Effector CD8-positive, alpha-beta T cell (primary cell): ENCODE data around the gene CIBAR2.

Source experiments
- DNase-seq: peaks from one replicate; lab custom pipeline; 2025; lab: John Stamatoyannopoulos, UW
- total RNA-seq, 4 experiments: gene quantifications; one replicate each; lab custom pipeline; 2026; lab: John Stamatoyannopoulos, UW

CIBAR2 gene
- 0 reads per million in 4 experiments for total RNA-seq

DNA sequence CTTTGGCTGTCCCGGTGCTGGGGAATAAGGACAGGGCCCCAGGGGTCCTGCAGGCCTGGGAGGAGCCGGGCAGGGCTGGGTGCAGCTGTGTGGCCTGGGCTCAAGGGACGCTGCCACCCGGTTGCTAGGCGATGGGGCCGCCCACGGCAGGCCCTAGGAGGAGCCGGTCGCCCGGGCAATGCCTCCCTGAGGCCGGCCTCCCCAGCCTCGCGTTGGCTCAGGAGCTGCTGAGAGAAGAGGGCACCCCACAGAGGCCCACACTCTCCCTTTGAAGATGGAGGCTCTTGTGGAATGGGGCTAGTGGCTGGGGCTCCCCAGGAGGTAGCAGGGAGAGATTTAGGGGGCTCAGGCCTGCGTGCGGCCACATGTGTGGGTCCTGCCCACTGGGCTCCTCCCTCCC lies at the start of gene CIBAR2:
TSS of gene CIBAR2 (minus strand) at position 109 of the 400 bp plus-strand sequence. CDS start 120 bp downstream, outside the sequence.
- DNase-seq, result no peak

DNA sequence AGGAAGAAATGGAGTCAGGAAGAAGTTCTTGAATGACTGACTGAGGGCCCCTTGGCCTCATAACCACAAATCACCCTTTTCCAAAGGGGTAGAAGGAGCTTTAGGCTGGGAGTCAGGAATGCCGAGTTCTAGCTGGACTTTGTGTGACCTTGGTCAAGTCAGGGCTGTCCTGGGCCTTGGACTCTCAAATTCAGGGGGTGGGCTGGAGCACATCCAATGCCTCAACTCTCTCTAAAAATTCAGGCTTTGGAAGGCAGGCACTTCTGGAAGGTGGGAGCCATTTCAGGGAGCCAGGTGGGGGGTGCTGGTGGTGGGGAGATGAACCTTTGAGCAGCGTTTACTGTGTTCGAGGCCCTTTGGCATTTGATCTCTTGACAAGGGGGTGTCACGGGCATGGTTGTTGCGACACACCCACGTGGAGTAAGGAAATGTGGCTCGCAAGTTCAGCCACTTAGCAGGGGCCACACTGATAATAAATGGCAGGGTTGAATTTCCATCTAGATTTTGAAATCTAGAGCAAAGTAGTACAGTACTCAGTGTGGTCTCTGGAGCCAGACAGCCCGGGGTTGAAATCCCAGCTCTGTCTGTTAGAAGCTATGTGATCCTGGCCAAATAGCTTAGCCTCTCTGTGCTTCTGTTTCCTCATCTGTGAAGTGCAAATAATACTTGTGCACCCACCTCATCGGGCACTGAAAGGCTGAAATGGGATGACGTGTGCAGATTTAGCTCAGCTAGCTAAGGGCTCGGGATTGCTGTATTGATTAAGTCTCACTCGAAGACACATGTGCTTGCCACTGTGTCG lies 47.1 kb upstream of the CIBAR2 start:
- no peak for DNase-seq

DNA sequence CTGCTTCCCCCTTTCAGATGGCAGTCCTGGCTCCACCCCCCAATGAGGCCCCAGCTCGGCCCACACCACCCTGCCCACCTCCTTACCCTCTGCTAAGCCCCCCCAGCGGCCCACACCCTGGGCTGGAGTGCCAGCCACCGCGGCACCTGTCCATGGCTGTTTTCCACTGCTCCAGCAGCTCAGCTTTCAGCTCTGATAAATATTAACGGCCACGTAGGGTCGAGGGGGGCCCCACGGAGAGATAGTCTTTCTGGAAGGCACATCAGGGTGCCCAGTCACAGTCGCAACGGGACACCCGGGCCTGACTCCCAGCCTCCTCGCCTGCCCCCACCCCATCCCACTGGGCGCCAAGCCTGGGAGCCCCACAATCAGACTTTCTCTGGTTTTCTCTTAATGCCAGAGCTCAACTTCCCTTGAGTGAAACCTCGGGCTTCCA lies 46.5 kb upstream of the CIBAR2 start:
- DNase-seq, result no peak

DNA sequence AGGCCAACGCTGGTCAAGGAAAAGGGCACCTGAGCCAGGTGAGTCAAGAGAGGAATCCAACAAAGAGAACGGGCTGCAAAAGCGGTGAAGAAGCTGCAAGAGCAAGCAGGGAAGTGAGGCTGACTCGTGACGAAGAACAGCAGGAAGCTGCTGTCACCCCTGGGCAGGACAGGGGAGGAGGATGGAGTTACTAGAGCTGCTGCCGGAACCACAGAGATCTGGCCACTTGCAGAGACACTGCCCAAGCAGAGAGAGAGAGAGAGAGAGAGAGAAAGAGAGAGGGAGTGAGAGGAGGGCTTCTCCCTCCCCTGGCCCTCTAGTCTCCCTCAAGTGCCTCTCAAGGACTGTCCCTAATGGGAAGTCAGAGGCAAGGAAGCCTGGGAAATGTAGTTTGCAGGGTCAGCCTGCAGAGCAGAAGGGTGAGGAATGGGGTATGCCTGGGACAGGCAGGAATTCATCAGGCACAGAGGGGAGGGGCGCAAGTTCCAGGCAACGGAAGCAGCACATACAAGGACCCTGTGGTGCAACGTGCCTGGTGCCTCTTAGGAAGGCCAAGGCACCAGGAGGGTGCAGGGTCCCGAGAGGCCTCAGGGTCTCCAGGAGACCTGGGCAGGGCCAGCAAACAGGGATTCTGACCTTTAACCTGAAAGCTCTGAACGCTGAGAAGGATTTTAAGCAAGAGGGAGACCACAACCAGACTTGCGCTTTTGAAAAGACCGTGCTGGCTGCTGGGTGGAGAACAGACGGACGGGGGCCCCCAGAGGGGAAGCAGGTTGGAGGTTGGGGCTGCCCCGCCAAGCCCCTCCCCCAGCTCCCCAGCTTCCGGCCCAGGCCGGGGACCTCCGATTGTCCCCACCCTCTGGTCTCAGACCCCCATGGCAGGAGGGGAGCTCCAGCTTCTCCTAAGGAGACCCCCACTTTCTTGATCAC lies 45.8 kb upstream of the CIBAR2 start:
- no peak for DNase-seq

DNA sequence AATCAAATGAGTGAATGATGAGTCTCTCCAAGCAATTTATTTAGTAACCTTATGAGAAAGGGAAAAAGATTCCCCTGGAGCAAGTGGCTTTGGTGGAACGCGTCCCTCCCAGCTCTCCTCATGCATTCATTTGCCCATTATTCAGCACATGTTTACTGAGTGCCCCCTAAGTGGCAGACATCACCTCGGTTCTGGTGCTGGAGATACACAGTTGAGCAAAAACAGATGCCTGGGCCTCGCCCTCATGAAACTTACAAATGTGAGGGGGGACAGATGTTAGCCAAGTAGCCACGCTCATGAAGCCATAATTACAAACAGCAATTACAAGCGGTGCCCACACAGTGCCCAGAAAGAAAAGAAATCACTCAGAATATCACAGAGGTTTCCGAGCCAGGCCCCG lies 45.1 kb upstream of the CIBAR2 start:
- no peak for DNase-seq

DNA sequence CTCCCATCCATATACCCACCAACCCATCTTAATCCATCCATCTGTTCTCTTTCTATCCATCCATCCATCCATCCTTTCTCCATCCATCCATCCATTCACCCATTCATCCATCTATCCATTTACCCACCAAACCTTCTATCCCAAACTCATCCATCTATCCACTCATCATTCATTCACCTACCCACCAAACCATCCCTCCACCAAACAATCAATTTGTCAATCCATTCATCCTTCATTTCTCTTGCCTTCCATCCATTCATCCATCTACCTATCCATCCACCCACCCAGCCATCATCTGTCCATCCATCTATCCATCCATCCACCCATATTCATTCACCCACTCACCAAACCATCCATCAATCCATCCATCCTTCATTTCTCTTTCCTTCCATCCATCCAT lies 44.6 kb upstream of the CIBAR2 start:
- DNase-seq, result no peak

DNA sequence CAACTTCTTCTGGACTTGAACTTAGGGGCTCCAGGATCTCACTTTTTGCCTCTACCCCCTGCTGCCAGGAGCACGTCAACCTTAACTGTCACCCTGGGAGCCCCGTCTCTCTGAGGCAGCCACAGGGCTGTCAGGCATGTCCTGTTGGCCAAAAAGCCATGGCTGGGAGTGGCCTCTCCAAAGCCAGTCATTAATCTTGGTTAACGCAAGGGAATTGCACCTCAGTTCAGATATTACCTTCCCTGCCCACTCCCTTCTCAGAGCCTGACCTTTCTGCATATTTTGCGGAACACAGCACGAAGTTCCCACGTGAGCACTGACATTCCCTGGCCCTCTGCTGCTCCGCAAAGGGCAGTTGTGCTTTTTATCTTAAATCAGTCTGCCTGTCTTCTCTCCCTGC lies 44.2 kb upstream of the CIBAR2 start:
- DNase-seq, result no peak

DNA sequence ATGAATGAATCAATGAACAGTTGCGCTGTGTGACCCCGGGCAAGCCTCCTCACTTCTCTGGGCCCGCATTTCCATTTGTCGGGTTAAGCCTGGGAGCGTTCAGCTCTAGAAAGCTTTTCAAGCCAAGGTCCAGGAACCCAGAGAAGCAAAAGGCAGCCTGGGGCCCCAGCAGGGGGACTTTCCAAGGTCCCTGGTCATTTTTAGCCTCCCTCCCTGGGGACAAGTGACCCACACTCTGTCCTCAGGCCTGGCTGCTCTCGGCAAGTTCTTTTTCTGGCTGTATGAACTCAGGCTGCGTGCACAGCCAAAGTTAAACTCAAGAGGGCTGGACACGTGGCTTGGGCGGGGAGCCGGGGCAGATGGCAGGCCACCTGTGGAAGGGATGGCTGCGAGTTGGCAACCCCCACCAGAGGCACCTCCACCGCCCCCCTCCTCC lies 41.4 kb upstream of the CIBAR2 start:
- no peak for DNase-seq

DNA sequence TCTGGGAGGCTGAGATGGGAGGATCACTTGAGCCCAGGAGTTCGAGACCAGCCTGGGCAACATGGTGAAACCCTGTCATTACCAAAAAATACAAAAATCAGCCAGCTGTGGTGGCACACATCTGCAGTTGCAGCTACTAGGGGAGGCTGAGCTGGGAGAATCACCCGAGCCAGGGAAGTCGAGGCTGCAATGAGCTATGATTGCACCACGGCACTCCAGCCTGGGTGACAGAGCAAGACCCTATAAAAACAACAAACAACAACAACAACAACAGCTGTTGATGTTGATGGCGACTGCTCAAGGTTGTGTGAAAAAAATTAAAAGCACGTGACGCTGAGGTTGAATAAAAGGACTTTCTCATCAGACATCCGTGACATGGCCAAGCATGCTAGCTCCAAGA lies 40.8 kb upstream of the CIBAR2 start:
- DNase-seq, result no peak

DNA sequence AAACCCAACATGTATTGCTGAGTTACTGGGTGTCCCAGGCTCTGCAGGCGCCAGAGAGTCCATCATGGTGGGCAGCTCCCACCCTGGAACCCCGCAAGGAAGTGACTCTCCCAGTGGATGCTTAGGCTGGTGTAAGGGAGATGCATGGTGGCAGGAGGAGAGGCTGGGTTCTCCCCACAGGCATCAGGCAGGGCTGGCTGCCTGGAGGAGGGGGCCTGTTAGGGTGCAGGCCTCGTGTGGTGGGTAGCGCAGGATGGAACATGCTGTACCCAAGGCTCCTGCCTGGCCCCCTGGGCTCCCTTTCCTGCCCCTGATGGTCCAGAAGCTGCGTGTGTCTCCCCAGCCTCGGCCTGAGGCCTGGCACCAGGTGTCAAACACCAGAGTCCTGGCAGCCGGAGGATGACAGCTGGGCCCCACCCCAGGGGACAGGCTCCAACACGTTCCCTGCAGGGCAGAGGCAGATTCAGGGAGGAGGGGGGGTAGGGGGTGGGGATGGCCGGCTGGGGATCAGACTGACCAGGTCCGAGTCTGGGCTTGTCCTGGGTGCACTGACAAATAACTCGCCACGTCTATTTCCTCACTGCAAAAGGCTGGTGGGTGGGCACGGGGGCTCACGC lies 40.2 kb upstream of the CIBAR2 start:
- DNase-seq, result no peak

DNA sequence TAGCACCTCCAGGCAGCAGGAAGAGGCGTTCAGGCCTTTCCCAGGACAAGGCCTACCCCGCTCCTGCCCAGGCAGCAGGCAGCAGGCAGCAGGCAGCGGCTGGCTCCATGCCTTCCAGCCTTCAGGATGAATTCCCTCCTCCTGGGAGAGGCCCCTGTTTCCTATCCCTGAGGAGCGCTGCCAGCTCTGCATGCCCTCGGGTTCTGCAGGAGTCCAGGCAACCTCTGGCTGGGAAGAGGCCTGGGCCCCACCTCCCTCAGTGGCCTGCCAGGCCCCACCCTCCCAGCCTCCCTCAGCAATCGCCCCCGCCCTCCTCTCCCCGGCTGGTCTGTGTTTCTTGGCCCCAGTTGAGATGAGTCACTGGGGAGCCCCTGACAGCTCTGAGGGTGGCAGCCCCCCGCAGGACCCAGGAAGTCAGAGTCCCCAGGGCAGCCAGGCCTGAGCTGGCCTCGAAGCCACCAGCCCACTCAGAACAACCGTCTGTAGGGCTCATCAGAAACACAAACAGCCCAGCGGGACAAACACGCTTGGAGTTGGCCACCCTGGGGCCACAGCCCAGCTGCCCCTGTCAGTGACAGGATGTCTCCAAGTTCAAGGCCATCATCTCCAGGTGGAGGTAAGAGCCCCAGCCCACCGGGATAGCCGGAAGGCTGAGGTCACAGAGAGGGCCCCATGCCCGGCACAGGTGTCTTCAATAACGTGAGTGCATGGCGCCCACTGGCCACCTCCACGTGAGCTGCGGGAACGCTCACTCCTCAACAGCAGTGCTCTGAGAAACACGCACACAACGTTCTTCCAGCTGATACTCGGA lies 39.5 kb upstream of the CIBAR2 start:
- no peak for DNase-seq

DNA sequence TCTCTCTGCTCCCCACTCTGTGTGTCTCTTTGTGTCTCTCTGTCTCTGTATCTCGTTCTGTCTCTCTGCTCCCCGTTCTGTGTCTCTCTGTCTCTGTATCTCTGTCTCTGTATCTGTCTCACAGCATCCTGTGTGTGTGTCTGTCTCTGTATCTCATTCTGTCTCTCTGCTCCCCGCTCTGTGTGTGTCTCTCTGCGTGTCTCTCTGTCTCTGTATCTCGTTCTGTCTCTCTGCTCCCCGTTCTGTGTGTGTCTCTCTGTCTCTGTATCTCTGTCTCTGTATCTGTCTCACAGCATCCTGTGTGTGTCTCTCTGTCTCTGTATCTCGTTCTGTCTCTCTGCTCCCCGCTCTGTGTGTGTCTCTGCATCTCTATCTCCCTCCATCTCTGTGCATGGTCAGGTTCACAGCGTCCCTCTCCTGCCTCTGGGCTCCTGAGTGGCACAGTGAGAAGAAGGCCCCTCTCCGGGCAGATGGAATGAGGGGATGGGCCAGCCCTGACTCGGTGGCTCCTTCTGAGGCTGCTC lies 38.9 kb upstream of the CIBAR2 start:
- DNase-seq, result no peak

DNA sequence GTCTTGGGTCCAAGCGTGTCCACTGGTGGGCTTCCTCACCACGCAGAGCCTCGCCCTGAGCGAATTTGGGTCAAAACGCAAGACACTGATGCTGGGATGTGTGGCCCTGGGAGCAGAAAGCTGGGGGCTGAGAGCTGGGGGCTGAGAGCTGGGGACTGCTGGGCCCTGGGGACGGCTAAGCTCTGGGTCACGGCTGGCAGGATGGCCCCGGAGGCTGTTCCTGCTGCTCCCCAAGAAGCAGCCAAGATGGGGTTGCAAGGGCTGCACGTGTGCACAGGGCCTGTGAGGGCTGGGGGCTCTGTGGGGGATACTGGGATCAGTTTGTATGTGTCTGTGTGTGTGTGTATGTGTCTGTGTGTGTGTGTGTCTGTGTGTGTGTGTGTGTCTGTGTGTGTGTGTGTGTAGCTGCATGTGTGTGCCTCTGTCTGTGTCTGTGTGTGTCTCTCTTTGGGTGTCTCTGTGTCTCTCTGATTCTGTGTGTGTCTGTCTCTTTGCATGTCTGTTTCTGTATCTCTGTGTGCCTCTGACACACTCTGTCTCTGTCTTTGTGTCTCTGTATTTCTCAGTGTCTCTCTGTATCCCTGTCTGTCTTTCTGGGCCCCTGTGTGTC lies 38.2 kb upstream of the CIBAR2 start:
- DNase-seq, result no peak

DNA sequence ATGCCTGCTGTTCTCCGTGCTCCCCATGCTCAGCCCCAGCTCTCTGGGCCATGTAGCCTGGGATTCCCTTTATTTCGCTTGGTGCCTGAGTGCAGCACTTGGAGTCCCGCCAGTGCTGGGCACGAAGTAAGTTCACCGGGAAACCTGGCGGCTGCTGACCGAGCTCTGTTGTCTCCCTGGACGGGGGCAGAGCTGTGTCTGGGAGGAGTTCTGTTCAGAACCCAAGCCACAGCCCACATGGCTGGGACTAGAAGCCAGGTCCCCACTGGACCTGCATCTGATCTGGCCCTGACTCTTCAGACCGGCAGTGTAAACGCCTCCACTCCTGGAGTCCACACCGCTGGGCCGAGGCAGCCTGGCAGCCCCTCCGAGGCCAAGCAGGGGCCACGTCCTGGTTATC lies 37.5 kb upstream of the CIBAR2 start:
- no peak for DNase-seq

DNA sequence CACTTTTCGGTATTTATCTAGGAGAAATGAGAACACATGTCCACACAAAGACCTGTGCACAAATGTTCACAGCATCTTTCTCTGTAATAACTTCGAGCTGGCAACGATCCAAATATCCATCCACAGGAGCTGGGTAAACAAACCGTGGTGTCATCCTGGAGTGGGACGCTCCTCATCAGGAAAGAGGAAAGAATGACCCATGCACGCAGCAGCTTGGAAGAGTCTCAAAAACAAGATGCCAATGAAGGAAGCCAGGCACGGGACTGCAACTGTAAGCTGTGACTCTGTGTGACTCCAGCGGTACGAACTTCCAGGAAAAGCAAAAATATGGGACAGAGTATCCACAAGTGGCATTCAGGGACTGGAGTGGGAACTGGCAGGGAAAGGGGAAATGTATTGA lies 36.7 kb upstream of the CIBAR2 start:
- DNase-seq, result no peak

DNA sequence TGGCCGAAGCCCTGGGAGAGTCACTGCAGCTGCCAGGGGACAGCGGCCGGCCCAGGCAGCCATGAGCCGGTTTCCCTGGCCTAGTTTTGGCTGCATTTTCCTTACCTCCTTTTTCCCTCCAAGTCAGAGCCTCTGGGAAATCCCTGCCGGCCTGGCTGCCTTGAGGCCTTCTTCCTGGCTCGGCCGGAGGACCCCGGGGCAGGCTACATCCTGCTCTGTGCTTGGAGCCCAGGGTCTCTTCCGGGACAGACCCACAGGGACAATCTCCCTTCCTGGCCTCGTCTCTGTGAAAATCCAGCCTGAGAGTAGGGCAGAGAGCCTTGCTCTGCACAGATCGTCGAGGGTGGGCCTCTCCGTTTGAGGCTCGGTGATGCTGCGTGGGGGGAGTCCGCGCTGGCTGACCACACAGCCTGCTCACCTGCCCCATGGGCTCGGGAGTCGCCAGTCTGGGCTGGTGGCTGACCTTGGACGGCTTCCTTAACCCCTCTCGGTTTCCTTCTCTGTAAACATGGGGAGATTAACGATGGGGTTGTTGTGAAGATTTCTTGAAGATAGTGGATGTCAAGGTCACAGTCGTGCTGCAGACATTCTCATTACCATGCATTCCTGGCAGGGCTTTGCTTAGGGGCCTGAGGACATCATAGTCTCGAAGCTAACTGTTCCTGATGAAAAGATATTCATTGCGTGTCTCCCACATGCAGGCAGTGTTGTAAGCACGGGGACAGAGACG lies 34.8 kb upstream of the CIBAR2 start:
- DNase-seq, result no peak

DNA sequence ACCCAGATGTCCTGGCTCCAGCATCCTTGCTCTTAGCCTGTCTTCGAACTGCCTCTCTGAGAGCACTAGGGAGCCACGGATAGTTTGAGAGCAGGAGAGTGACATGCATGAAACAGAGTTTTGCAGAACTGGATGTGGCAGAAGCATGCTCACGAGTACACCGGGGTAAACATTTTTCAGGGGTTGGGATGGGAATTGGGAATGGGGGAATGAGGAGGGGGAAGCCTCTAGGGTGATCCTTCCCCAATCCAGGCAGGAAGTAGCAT lies 34.2 kb upstream of the CIBAR2 start:
- DNase-seq, result no peak

DNA sequence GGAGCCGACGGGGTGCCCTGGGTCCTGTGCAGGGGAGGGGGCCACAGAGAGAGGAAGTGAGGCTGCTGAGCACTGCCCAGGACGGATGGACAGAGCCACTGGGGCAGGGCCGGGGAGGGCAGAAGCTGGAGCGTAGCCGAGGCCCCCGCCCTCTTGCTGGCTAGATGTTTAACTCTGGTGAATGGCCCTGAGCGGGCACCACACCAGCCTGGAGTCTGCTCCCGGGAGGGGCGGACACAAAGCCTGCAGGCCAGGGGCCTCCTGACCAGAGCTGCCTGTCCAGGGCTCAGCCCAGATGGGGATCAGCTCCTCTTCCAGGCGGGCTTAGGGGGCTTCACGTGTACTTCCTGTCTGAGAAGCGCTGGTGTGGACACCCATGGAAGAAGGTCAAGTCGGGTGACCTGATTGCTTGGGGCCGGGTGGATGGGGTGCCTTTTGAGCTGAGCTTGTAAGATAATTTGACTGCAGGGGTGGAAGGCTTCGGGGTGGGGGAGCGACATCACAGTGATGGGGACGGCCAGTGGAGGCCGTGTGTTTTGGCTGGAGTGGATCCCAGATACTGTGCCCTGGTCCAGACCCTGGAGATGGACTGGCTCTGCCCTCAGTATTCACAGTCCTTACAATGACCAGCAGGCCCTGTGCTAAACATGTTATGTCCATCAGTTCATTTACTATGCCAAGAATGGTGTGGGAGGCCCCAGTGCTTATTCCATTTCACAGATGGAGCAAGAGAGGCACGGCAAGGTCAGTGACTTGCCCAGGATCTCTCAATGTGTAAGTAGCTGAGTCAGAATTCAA lies 33.7 kb upstream of the CIBAR2 start:
- DNase-seq, result no peak

DNA sequence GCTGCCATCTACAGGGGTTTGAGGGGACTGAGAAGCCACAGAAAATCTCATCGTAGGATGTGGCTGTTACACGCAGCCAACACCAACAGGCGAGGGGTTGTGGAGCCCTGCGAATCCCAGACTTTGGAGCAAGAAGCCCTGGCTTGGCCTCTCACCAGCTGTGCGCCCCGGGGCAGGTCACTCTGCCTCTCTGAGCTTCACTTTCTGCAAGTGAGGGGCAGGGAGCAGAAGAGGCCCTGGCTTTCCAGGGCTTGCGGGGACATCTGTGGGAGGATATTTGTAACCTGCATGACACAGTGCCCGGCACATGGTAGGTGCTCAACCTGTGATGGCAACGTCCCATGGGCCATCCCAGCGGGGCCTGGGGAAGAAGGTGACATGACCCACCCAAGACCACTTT lies 32.9 kb upstream of the CIBAR2 start:
- no peak for DNase-seq
